GM10266 (cell line): ENCODE results near the gene SYS1.

Experiments used
- DNase-seq: peaks from one replicate; pipeline ENCODE4 v3.0.0; 2012; ENCODE audit errors: extremely low spot score
- TF ChIP-seq, protein P1 (sequence below): IDR thresholded peaks from 2 replicates; pipeline ENCODE4 v1.5.1; 2012; ENCODE audit warnings: mild to moderate bottlenecking, low read depth; ENCODE audit not compliant: control insufficient read depth, insufficient read depth; ENCODE audit errors: missing control alignments

Gene SYS1

DNA sequence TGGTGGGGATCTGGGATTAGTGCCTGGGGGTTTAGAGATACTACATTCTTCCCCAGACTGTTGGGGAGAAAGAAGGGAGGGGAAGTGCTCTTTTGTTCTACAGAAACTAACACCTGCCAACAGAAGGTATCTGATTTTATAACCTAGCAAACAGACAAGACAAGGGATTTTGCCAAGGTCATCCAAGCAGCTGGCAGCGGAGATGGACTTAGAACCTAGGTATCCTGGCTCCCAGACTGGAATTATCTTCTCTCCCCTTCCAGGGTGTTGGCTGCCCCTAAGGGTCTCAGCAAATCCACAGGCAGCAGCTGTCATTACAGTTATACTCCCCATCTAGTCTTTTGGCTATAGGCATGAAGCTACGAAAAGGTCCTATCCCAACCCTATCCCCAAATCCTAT is 23.2 kb upstream of the SYS1 start:
- TF ChIP-seq, protein P1, sequence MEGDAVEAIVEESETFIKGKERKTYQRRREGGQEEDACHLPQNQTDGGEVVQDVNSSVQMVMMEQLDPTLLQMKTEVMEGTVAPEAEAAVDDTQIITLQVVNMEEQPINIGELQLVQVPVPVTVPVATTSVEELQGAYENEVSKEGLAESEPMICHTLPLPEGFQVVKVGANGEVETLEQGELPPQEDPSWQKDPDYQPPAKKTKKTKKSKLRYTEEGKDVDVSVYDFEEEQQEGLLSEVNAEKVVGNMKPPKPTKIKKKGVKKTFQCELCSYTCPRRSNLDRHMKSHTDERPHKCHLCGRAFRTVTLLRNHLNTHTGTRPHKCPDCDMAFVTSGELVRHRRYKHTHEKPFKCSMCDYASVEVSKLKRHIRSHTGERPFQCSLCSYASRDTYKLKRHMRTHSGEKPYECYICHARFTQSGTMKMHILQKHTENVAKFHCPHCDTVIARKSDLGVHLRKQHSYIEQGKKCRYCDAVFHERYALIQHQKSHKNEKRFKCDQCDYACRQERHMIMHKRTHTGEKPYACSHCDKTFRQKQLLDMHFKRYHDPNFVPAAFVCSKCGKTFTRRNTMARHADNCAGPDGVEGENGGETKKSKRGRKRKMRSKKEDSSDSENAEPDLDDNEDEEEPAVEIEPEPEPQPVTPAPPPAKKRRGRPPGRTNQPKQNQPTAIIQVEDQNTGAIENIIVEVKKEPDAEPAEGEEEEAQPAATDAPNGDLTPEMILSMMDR, result no peak
- DNase-seq, result no peak

DNA sequence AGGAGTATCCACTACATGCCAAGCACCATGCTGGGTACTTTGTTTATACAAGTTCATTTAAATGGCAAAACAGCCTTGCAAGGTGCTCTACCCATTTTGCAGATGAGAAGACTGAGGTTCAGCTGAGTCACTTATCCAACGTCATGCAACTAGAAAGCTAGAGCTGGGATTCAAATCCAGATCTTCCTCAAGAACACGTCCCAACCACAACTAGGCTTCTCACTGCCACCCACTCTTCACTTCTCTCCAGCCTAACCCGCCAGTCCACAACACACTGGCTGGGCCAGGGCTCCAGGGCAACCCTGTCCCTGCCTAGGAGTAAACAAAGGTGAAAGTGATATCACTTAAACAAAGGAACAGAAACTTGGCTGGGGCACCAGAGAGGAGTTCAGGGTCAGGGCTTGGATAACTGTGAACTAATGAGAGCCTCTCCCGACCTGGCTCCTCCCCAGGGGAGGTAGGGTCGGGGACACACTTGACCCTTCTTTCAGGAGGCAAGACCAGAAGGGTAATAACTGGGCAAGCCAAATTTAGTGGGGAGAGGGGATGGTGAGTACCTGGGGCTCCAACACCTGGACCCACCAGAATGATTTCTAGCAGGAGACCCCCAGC is 22.6 kb upstream of the SYS1 start:
- no peak for DNase-seq
- TF ChIP-seq, protein P1, result no peak

DNA sequence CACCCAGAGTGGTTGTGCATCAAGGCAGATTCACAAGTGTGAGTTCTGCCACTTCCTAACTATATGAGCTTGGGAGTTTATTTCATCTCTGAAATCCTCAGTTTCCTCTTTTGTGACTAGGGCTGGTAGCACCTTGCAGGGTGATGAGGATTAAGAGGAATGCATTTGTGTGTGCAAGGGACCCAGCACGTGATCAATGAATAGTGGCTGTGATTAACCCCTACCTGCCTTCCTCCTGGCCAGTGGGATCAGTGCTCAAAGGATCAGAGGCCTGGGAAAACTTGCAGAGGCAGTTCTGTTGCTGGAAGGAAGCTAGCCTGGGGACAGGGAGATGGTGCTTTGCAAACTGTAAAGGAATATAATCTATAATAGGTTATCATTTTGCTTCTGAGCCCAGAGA is 22.0 kb upstream of the SYS1 start:
- DNase-seq, result no peak
- TF ChIP-seq, protein P1, result no peak

DNA sequence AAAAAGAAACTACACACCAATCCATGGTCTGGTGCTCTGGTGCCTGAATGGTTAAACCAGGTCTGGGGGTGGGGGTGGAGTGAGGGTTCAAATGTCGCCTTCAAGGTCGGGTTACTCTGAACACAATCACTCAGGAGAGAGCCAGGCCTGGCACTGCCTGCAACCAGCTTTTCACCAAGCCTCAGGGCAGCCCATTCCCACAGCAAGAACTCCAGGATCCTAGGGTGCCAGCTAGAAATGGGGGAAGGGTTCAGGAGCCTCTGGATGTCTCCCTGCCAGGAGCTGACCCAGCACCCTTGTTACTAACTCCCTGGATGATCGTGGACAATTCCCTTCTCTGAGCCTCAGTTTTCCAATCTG is 21.4 kb upstream of the SYS1 start:
- TF ChIP-seq, protein P1, result no peak
- DNase-seq, result no peak

DNA sequence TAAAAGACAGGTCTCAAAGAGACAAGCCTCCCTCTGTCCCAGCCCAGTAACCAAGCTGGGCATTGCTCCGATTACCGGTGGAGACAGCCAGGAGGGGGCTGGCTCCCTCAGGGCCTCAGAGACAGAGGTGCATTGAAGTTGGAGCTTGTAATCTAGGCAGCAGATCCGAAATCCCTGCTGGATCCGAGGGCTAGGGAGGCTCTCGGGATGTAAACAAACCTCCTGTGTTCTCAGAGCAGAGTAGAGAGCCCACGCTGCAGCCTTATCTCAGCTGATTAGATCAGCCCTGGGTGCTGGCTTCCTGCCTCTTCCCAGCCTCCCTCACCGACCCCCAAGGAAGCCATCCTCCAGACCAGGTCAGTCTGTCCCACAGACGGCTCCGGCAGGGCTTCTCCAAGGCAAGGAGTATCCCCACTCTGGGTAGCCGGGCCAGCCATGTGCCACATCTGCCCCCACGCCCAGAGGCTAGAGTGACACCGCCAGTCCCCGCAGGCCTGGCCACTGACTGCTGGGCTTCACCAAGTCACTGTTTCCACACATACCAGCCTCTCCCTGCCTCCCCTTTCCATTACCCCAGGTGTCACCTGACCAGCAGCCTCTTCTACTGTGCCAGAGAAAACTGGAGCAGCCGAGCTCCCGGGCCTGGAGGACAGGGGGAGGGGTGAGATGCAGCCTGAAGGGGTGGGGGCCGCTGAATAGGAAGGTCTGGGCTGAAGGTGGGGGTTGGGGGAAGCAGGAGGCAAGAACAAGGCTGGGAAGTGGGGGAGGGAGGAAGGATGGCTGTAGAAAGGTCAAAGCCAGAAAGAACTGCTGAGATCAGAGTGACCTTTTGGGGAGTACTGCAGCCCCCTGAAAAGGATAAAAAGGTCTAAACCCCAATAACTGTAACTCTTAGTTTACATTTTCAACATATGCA is 20.8 kb upstream of the SYS1 start:
- TF ChIP-seq, protein P1, result no peak
- no peak for DNase-seq

DNA sequence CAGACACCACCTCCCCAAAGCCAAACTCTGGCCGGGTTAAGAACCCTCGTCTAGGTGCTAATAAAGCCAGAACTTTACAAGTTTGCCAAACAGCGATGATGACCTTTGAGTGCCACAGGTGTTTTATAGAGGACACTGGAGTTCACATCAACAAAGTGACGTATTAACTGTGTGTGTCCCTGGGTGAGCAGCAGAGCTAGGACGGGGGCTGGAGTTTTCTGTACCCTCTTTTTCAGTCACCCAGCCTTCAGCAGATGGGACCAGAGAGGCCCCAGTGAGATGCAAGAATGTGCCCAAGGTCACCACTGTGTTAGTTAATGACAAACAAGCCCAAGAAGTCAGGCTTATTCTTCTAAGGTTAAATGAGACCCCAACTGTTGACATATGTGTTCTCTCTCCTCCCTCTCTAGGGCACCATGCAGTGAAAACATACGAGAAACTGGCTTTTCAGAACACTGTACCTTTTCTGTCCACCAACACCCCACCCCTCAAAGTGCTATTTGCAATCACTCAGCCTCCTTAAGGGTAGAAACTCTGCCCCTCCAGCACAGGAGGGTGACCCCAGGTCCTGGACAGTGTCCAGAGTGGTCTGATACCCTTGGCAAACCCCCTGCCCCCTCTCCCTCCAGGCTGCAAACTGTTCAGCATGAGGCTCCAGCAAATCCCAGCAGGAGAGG is 20.0 kb upstream of the SYS1 start:
- DNase-seq, result no peak
- TF ChIP-seq, protein P1, result no peak

DNA sequence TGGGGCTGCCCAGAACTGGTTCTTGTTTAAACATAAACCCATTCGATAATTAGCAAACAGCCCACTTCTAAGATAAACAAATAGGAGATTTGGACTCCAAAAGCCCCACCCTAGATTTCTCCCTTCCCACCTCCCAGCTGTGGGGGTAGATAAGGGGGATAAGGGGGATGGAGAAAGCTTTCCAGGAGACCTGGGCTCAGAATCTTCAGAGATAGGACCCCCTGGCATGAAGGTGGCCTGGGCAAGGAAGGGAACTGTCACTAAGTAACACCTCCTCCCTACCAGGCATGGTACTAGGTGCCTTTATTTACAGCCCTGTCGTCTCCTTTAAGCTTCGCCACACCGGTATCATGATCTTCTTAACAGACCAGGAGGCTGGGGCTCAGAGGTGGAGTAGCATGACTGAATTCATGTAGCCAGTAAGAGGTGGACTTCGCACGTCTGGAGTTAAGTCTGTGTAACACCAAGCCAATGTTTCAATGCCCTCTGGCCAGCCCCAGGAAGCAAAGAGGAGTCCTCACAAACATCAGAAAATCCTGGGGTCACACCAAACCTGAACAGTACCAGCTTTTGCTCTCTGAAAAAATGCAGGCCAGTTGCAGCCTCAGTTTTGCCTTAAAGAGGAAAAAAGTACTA is 19.3 kb upstream of the SYS1 start:
- DNase-seq, result no peak
- TF ChIP-seq, protein P1, result no peak
